ENCODE measurements around the gene SAE1.

Gene SAE1

GRCh38 chr19:47228937-47229675, 98.5 kb downstream of the SAE1 start:
- H3K4me3 ChIP-seq (ENCODE audit: low read length): peak overlapping the region; percentile 56
- no peak for DNase-seq (ENCODE audit: low read depth, low spot score)

- no peak for DNase-seq (ENCODE audit: low read depth, low spot score)
- H3K4me3 ChIP-seq (ENCODE audit: low read length): peak overlapping the region; percentile 56
These were observed 99.0 kb downstream of the SAE1 start for GRCh38 chr19:47229676-47230053.

- peak overlapping the region; percentile 58 for H3K4me3 ChIP-seq (ENCODE audit: low read length)
- DNase-seq (ENCODE audit: low read depth, low spot score): no peak
These were observed 99.7 kb downstream of the SAE1 start for GRCh38 chr19:47230054-47230920.

- peak within 1 kb of the TSS; percentile 58 for H3K4me3 ChIP-seq (ENCODE audit: low read length)
- DNase-seq (ENCODE audit: low read depth, low spot score): no peak
These were observed 100.2 kb downstream of the SAE1 start, which contains the start of gene BBC3 for GRCh38 chr19:47230921-47231214. Gene BBC3 (minus strand): TSS chr19:47231199. CDS start chr19:47228431, 2,768 bp downstream.

GRCh38 chr19:47231215-47232054, 100.8 kb downstream of the SAE1 start:
- H3K4me3 ChIP-seq (ENCODE audit: low read length): peak overlapping the region; percentile 50
- no peak for DNase-seq (ENCODE audit: low read depth, low spot score)

GRCh38 chr19:47232422-47233211, 102.0 kb downstream of the SAE1 start:
- H3K4me3 ChIP-seq (ENCODE audit: low read length): no peak overlapping the region
- DNase-seq (ENCODE audit: low read depth, low spot score): no peak

- no peak for DNase-seq (ENCODE audit: low read depth, low spot score)
- H3K4me3 ChIP-seq (ENCODE audit: low read length): no peak overlapping the region
These were observed 105.5 kb downstream of the SAE1 start for GRCh38 chr19:47236072-47236675.

GRCh38 chr19:47239152-47239551, 108.5 kb downstream of the SAE1 start:
- no peak for DNase-seq (ENCODE audit: low read depth, low spot score)
- no peak overlapping the region for H3K4me3 ChIP-seq (ENCODE audit: low read length)

GRCh38 chr19:47239610-47240296, 109.1 kb downstream of the SAE1 start:
- H3K4me3 ChIP-seq (ENCODE audit: low read length): no peak overlapping the region
- DNase-seq (ENCODE audit: low read depth, low spot score): no peak

GRCh38 chr19:47240556-47240955, 109.9 kb downstream of the SAE1 start:
- no peak for DNase-seq (ENCODE audit: low read depth, low spot score)
- H3K4me3 ChIP-seq (ENCODE audit: low read length): no peak overlapping the region

GRCh38 chr19:47240996-47241918, 110.6 kb downstream of the SAE1 start:
- DNase-seq (ENCODE audit: low read depth, low spot score): no peak
- no peak overlapping the region for H3K4me3 ChIP-seq (ENCODE audit: low read length)

GRCh38 chr19:47241919-47242577, 111.4 kb downstream of the SAE1 start:
- no peak for DNase-seq (ENCODE audit: low read depth, low spot score)
- H3K4me3 ChIP-seq (ENCODE audit: low read length): no peak overlapping the region

GRCh38 chr19:47243364-47243775, 112.7 kb downstream of the SAE1 start:
- DNase-seq (ENCODE audit: low read depth, low spot score): no peak
- peak overlapping the region; percentile 24 for H3K4me3 ChIP-seq (ENCODE audit: low read length)

- DNase-seq (ENCODE audit: low read depth, low spot score): peak; percentile 90
- peak overlapping the region; percentile 39 for H3K4me3 ChIP-seq (ENCODE audit: low read length)
These were observed 113.3 kb downstream of the SAE1 start for GRCh38 chr19:47243776-47244547.

GRCh38 chr19:47247308-47247990, 116.8 kb downstream of the SAE1 start:
- DNase-seq (ENCODE audit: low read depth, low spot score): no peak
- H3K4me3 ChIP-seq (ENCODE audit: low read length): no peak overlapping the region
